ENCODE measurements around the gene RCN2.

The RCN2 gene

DNA sequence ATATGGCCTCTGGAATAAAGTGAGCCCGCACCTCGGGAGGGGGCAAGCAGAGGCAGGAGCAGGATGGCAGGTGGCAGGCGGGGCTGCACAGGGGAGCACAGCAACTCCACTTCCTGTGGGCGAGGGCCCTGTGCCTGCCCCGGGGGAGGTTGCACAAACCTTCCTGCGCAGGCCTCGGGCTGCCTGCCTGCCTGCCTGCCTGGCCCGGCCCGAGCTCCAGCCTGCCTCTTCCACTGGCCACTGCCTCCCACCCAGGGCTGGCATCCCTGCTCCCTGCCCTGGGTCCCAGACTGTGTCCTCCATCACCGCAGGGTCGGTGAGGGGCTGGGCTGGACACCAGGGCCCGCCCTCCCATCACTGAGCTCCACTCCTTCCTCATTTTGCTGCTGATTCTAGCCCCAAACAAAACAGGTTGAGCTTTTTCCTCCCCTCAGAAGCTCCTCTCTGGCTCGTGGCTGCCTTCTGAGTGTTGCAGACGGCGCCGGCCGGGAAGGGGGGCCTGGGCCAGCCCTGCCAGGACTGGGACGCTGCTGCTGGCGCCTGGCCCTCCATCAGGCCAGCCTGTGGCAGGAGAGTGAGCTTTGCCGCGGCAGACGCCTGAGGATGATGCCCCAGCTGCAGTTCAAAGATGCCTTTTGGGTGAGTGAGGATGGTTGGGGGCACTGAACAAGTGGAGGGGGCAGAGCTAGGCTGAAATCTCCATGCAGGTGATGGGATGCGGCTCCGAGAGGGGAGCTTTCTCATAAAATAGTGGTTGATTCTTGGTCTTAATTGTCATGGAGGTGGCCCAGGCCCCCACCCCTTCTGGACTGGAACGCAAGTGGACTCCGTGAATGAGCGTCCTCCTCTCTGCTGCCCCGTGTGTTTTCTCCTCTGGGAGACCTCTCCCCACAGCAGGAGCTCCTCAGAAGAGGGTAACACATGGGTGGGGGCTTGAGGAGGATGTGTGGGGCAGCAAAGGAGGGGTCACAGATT, 63.7 kb downstream of the RCN2 start, which contains the start of gene PSTPIP1:
TSS of gene PSTPIP1 (plus strand) at position 156 of the 975 bp plus-strand sequence. CDS start at position 604, 448 bp downstream.
- no peak for DNase-seq

DNA sequence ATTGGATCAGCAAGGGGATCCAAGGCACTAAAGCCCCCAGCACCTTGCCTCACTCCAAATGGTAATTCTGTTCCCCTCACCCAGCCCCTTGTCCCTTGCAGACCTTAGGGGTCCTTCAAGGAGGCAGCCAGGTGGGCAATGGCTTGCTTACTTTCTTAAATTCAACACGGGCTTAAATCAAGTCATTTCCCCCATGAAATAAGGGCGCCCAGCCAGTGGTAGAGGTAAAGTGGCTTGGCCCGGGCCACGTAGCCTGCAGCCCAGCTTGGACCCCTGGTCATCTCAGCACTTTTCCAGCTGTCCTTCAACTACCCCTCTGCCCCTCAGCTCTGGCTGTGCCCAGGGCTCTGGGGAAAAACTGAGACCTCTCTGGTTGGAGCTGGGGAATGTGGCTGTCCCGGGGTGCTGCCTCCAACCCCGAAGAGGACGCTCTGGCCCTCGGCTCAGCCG, 64.6 kb downstream of the RCN2 start:
- no peak for DNase-seq

DNA sequence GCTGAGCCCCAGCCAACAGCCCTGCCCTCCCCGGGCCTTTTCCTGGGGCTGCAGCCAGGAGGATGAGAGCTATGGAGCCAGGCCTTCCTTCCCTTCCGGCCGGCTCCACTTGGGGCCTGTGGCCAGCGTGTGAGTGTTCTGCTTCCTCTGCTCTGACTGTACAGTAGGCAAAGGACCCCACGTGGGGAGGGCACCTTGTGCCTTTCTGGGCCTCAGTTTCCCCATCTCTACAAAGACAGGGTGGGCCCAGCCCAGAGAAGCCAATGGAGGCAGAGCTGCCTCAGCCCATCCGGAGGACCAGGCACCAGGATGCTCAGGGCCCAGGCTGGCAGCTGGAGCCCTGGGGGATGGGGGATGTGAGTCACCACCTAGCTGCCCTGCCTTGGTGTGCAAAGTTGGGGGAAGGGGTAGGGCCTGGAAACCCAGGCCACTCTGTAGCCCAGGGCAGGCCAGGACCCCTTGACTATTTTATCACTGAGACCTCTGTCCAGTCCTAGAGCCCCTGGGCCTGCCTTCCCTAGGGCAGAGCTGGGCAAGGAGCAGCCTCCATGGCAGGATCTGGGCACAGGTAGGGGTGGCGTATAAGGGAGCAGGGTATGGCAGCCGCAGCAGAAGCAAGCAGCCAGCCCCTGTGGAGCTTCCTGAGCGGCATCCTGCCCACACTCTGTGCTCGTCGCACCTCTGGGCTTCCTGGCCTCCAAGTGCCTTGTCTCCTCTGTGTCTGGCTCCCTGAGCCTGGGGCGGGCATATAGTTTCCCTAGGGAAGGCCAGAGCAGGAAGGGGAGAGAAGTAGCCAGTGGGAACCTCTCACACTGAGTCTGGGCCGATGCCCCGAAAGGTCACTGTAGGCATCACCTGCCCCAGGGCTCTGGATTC, 65.2 kb downstream of the RCN2 start:
- no peak for DNase-seq

DNA sequence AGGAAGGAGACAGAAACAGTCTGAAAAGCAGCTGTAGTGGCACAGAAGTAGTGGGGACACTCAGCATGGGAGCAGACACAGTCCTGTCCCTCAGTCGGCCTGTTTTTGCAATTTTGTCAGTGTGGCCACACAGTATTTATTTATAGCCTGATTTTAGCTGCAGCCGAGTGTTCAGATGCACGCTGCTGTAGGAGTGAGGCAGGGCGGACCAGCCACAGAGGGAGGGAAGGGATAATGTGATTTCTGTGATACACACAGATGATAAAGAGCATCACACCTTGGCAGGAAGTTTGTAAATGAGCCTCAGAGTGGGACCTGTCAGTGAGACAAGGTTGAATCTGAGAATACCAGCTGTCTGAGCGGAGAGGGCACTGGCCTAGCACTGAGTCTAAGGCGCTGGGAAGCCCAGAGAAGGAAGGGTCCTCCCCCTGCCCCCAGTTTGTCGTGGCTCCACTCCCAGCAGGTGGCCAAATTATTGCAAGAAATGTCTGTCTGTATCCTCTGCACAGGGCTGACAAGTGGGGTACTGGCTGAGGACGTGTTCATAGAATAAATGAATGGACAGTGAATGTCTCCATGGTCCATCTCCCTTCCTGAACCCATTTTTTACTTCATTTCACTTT, 67.2 kb downstream of the RCN2 start:
- no peak for DNase-seq

DNA sequence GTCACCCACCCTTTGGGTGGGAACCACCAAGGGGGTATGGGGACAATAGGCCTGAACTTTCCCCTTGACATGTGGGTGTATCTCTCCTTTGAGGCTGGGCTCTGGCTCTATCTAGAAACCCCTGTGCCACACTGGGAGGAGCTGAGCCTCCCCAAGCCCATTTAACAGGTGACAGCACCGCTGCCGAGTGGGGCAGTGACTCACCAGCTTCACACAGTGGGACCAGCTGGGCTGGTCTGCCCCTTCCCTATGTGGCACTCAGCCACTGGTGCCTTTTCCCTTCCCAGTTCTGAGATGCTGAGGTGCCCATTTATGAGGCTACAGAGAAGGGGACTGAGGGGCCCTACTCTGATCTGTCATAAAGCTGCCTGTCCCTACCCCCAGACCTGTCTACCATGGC, 68.4 kb downstream of the RCN2 start:
- DNase-seq: no peak

DNA sequence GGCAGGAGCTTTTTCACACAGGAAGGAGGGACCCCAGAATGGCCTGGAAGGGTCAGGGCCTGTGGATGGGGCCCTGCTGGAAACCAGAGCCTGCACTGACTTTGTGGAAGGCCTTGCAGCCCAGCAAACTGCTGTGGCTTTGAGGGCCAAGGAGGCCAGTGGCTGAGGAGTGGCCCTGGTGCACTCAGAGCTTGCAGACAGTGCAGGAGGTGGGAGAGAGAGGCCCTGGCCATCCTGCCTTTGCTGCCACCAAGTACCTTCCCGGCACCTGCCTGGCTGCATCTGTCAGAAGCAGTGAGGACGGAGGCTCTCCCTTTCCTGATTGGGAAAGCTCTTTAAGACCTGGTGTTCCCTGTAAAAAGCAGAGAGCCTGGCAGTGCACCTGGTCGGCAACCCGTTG, 69.8 kb downstream of the RCN2 start:
- no peak for DNase-seq

DNA sequence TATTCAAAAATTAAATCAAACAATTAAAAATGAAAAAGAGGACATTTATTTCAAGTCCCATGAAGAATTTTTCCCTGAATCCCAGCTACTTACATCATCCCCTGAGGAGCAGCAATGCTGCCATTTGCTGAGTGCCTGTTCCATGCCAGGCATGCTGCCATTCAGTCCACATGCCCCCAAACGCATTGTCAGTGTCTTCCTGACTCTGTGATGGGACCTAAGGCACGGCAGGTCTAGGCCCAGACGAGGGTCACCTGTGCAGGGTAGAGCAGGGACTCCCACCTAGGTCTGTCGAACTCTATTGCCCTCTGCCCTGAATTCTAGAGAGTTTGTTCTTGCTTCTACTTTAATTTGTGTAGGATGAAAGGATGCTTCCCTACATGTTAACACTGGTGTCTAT, 70.4 kb downstream of the RCN2 start:
- no peak for DNase-seq

DNA sequence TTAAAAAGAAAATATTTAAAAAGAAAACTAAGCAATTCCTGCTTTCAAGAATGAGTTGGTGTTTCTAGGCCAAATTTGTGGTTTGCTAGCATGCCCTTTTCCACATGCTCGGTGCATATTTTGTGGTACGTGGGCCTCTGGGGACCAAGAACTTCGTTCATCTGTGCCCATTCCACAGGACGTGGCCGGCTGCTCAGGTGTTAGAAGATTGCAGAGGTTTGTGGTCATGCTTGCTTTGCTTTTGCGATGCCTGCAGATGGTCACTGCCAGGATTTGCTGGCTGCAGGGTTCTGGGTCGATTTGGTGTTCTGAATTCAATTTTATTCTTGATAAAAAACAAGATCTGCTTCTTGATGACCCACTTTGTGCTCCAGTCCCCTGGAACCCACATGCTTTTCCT, 70.9 kb downstream of the RCN2 start:
- DNase-seq: no peak

DNA sequence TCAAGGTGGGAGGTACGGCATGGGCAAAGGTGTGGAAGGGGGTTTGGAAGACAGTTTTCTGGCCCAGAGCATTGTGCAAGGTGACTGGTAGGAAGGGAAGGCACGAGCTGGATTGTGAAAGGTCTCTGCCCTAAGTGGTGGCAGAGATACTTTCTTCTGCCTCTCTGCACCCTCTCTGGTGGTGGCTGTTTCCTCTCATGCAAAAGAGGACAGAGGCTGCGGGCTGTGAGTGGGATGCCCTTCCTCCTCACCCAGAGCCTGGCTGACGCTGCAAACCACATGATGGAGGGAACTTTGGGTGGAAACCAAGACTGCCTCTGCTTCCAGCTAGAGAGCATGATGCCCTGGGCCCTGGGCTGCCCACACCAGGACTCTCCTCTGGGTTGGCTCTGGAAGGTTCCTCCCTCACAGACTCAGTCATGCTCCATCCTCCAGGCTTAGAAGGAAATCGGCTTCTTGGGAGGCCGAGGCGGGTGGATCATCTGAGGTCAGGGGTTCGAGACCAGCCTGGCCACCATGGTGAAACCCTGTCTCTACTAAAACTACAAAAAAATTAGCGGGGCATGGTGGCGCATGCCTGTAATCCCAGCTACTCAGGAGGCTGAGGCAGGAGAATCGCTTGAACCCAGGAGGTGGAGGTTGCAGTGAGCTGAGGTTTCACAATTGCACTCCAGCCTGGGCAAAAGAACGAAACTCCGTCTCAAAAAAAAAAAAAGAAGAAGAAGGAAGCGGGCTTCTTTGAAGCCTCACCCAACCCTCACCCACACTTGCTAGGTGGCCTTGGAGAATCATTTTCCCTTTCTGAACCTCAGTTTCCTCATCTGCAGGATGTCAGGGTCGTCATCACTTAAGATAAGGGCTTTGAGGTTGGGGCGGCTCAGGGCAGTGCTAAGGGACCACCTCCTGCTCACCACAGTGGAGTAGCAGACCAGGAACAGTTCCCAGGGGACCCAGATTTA, 71.7 kb downstream of the RCN2 start:
- no peak for DNase-seq

All from NCI-H1105 treated with DMSO at 0.1 percent for 48 hours (cell line).